OCI-LY7 (cell line): Measurements from ENCODE around the gene H1-8.

Experiments
- EZH2phosphoT487 ChIP-seq: fragments of 200-600 bp; sonication (generic); IDR thresholded peaks from 2 replicates; pipeline ENCODE4 v1.6.1; 2018; ENCODE audit warnings: low read depth, borderline replicate concordance, mild to moderate bottlenecking, mixed run types, antibody characterized with exemption, low read length, moderate library complexity, mixed read lengths
- TF ChIP-seq, protein P1 (sequence below): fragments of 200-600 bp; sonication (generic); conservative IDR thresholded peaks from 2 replicates; pipeline ENCODE4 v1.5.1; 2014; ENCODE audit warnings: mild to moderate bottlenecking, antibody characterized with exemption, low read length, moderate library complexity, mixed read lengths

DNA sequence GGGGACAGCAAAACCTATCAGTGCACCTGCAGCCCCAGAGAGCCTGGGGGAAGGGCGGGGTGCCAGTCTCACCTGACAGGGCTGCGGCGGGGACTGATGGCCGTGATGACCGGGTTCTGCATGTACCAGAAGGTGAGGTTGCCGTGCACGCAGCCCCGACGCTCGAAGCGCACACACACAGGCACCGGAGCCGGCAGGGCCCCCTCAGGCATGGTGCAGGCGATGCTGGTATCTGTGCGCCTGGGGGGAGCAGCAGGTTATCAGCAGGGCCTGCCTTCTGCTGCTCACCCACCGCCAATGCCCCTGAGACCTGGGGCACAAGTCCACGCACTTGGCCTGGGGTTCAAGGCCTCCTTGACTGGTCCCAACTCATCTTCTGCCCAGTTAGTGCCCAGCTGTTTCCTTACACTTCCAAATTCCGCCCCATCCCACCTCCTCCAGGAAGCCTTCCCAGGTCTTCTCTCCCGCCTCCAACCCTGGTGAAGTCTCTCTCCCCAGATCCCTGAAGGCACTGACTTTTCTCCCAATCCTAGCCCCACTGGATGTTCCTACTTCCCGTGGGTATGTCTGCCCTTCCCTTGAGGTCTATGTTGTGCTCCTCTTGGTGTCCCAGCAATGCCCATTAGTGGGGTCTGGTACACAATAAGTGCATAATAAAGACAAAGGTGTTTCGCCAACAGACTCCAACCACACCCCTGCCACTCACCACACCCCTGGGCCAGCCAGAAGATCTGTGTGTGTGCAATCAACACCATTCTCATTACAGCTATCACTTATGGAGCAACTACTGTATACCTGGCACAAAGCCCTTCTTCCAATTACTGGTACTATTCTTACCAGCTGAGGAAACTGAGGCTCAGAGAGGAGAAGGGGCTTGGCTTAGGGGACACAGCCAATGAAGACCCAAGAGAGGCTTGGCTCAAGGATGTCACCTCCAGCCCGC, 28.9 kb downstream of the H1-8 start:
- TF ChIP-seq, protein P1, sequence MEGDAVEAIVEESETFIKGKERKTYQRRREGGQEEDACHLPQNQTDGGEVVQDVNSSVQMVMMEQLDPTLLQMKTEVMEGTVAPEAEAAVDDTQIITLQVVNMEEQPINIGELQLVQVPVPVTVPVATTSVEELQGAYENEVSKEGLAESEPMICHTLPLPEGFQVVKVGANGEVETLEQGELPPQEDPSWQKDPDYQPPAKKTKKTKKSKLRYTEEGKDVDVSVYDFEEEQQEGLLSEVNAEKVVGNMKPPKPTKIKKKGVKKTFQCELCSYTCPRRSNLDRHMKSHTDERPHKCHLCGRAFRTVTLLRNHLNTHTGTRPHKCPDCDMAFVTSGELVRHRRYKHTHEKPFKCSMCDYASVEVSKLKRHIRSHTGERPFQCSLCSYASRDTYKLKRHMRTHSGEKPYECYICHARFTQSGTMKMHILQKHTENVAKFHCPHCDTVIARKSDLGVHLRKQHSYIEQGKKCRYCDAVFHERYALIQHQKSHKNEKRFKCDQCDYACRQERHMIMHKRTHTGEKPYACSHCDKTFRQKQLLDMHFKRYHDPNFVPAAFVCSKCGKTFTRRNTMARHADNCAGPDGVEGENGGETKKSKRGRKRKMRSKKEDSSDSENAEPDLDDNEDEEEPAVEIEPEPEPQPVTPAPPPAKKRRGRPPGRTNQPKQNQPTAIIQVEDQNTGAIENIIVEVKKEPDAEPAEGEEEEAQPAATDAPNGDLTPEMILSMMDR = no peak
- TF ChIP-seq EZH2phosphoT487 = no peak
